Activated CD8-positive, alpha-beta T cell treated with anti-CD3 and anti-CD28 coated beads for 36 hours (primary cell): ENCODE measurements around the gene CAPNS1. TPM values are rescaled to one million over a fixed set of nuclear protein-coding genes. Genes with fewer than 3 reads are reported as not detected.
"Not testable (repeated sequence)": the region's sequence is repeated elsewhere in the genome, so short reads cannot be mapped to it uniquely, and the experiment has no call there.

Source experiments
- ATAC-seq: fragments of 200-7000 bp; cut with Tn5 transposase; one replicate; pipeline ENCODE4 v1.10.0; 2021; ENCODE audit warnings: mild to moderate bottlenecking, moderate library complexity
- CTCF ChIA-PET: fragments of 350-600 bp; sonication (Branson Sonifier 250); formaldehyde crosslinking; loops from one replicate; lab custom pipeline; 2021; ENCODE audit warnings: antibody characterized with exemption; lab: Charles Lee
- POLR2A ChIA-PET: fragments of 350-600 bp; sonication (Branson Sonifier 250); formaldehyde crosslinking; loops from one replicate; lab custom pipeline; 2021; ENCODE audit warnings: antibody characterized with exemption; lab: Charles Lee
- DNase-seq: peaks from one replicate; pipeline ENCODE4 v3.0.0-alpha.2; 2020
- H3K27ac Mint-ChIP-seq: one replicate; pipeline ENCODE4 v1.8.0; 2021; ENCODE audit warnings: mild to moderate bottlenecking, mixed read lengths
- H3K27me3 Mint-ChIP-seq: one replicate; pipeline ENCODE4 v1.8.0; 2021; ENCODE audit warnings: mixed read lengths
- H3K36me3 Mint-ChIP-seq: one replicate; pipeline ENCODE4 v1.8.0; 2021; ENCODE audit warnings: low read depth, mixed read lengths
- H3K4me1 Mint-ChIP-seq: one replicate; pipeline ENCODE4 v1.8.0; 2021; ENCODE audit warnings: low read depth, mixed read lengths
- H3K4me3 Mint-ChIP-seq: one replicate; pipeline ENCODE4 v1.8.0; 2021; ENCODE audit warnings: mild to moderate bottlenecking, moderate library complexity, mixed read lengths
- H3K9me3 Mint-ChIP-seq: one replicate; pipeline ENCODE4 v1.8.0; 2021; ENCODE audit warnings: mixed read lengths
- intact Hi-C: fragments of 100-400 bp; cut with micrococcal nuclease; formaldehyde crosslinking; loops from one replicate; pipeline ENCODE4 v1.10.0; 2022
- total RNA-seq, 2 experiments: library from RNA; stranded (reverse); gene quantifications; one replicate each; pipeline ENCODE4 v1.2.3, GENCODE V29; 2021
- TF ChIP-seq, protein P1 (sequence below): fragments of 200-600 bp; IDR thresholded peaks from one replicate; pipeline ENCODE4 v1.8.0; 2022; ENCODE audit warnings: antibody characterized with exemption, mild to moderate bottlenecking

Gene CAPNS1
- total RNA-seq, 2 experiments from 2014 or later = 250 to 275 TPM

DNA sequence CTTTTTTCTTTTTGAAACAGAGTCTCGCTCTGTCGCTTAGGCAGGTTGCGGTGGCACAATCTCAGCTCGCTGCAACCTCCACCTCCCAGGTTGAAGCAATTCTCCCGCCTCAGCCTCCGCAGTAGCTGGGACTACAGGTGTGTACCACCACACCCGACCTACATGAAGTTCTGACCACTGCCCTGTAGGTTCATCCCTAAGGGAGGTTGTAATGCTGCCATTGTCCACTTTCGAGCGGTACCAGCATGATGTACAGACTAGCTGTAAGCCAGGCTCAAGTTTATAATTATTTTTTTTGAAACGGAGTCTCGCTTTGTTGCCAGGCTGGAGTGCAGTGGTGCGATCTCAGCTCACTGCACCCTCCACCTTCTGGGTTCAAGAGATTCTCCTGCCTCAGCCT is 23.9 kb downstream of the CAPNS1 start:
- Mint-ChIP-seq H3K36me3 (peaks cover 2% of the 10 kb centered on the region), H3K27ac (no peak overlapping the region), H3K4me3 (no peak overlapping the region), H3K27me3 (no peaks in the 10 kb centered on the region), H3K4me1 (no peaks in the 10 kb centered on the region), H3K9me3 (no peaks in the 10 kb centered on the region)
- TF ChIP-seq, protein P1, sequence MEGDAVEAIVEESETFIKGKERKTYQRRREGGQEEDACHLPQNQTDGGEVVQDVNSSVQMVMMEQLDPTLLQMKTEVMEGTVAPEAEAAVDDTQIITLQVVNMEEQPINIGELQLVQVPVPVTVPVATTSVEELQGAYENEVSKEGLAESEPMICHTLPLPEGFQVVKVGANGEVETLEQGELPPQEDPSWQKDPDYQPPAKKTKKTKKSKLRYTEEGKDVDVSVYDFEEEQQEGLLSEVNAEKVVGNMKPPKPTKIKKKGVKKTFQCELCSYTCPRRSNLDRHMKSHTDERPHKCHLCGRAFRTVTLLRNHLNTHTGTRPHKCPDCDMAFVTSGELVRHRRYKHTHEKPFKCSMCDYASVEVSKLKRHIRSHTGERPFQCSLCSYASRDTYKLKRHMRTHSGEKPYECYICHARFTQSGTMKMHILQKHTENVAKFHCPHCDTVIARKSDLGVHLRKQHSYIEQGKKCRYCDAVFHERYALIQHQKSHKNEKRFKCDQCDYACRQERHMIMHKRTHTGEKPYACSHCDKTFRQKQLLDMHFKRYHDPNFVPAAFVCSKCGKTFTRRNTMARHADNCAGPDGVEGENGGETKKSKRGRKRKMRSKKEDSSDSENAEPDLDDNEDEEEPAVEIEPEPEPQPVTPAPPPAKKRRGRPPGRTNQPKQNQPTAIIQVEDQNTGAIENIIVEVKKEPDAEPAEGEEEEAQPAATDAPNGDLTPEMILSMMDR = no peak
- intact Hi-C loops = no loop called here
- ATAC-seq = no peak
- no peak for DNase-seq
- ChIA-PET POLR2A (no interaction called here), CTCF (interaction anchor here (1.0 to 3.3 kb wide), 3 partner anchors 30 to 103 kb away, joined by 3 to 17 read pairs (median 3); no protein-coding TSS in a partner anchor)

DNA sequence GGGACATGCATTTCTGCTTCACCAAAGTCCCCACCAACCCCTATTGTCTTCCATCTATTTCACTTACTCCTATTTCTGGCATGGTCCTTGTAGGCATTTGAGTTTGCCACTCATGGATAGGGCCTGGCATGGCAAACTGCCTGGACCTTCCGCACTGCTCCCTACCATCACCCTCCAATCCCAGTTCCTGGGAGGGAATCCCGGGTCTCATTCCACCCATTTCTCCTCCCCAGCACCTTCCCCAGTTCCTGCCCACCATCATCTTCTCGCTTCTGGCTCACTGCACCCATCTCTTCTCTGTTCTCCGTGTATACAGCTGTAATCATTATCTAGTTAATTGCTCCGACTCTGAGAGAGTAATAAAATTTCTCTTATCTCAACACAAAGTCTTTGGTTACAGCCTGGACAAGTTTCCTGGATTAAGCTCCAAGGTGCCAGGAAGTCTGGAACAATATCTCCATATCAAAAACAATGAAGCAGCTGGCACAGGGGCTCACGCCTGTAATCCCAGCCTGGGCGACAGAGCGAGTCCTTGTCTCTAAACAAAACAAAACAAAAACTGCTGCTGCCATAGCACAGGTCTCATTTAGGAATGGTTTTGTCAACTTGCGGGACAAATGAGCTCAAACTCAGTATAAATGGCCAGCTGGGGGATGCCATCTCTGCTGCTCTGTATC is 29.4 kb downstream of the CAPNS1 start:
- Mint-ChIP-seq H3K4me1 (peaks cover 4% of the 10 kb centered on the region), H3K27ac (no peak overlapping the region), H3K36me3 (no peaks in the 10 kb centered on the region), H3K27me3 (no peaks in the 10 kb centered on the region), H3K4me3 (no peak overlapping the region), H3K9me3 (no peaks in the 10 kb centered on the region)
- ChIA-PET POLR2A (interaction anchor here (0.8 to 1.1 kb wide), 2 partner anchors 40 to 42 kb away, joined by 3 to 4 read pairs; no protein-coding TSS in a partner anchor), CTCF (interaction anchor here (0.8 to 9.5 kb wide), 11 partner anchors 10 to 222 kb away, joined by 3 to 139 read pairs (median 5); partner anchors contain the start of genes COX7A1 and TBCB)
- DNase-seq (no peak), ATAC-seq (no peak)
- intact Hi-C loops = no loop called here
- TF ChIP-seq, protein P1 = no peak

DNA sequence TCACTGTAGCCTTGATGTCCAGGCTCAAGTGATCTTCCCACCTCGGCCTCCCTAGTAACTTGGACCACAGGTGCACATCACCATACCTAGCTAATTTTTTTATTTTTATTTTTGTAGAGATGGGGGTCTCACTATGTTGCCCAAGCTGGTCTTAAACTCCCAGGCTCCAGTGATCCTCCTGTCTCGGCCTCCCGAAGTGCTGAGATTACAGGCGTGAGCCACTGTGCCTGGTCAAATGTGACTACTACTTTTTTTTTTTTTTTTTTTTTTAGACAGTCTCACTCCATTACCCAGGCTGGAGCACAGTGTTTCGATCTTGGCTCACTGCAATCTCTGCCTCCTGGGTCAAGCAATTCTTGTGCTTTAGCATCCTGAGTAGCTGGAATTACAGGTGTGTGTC is 33.0 kb downstream of the CAPNS1 start:
- H3K27me3 Mint-ChIP-seq = no peaks in the 10 kb centered on the region
- ChIA-PET POLR2A (interaction anchor here (1.6 kb wide), 1 partner anchor 48 kb away, joined by 3 read pairs; no protein-coding TSS in a partner anchor), CTCF (interaction anchor here (9.5 kb wide), 1 partner anchor 45 kb away, joined by 139 read pairs; no protein-coding TSS in a partner anchor)
- H3K27ac Mint-ChIP-seq = no peak overlapping the region
- DNase-seq (no peak), ATAC-seq (no peak)
- H3K4me3 Mint-ChIP-seq = no peak overlapping the region
- intact Hi-C loops = no loop called here
- H3K36me3 Mint-ChIP-seq = no peaks in the 10 kb centered on the region
- TF ChIP-seq, protein P1 = no peak
- H3K4me1 Mint-ChIP-seq = peaks cover 4% of the 10 kb centered on the region
- H3K9me3 Mint-ChIP-seq = no peaks in the 10 kb centered on the region

DNA sequence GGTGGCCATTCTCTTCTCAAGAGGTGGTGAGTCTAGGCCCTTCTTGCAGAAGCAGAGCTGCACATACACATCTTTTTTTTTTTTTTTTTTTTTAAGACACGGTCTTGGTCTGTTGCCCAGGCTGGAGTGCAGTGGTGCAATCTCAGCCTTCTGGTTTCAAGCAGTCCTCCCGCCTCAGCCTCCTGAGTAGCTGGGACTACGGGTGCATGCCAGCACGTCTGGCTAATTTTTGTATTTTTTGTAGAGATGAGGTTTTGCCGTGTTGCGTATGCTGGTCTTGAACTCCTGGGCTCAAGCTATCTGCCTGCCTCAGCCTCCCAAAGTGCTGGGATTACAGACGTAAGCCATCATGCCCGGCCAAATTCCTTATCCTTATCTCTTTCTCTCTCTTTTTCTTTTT is 34.0 kb downstream of the CAPNS1 start:
- ATAC-seq, H3K27ac Mint-ChIP-seq, H3K9me3 Mint-ChIP-seq, H3K36me3 Mint-ChIP-seq, H3K4me1 Mint-ChIP-seq, H3K4me3 Mint-ChIP-seq, DNase-seq, intact Hi-C loops, H3K27me3 Mint-ChIP-seq: not testable (repeated sequence)
- ChIA-PET CTCF (interaction anchor here (9.5 kb wide), 1 partner anchor 46 kb away, joined by 139 read pairs; no protein-coding TSS in a partner anchor), POLR2A (interaction anchor here (1.0 to 2.3 kb wide), 3 partner anchors 41 to 49 kb away, joined by 3 to 9 read pairs (median 3); partner anchors contain the start of genes ZNF146 and ZNF565)

DNA sequence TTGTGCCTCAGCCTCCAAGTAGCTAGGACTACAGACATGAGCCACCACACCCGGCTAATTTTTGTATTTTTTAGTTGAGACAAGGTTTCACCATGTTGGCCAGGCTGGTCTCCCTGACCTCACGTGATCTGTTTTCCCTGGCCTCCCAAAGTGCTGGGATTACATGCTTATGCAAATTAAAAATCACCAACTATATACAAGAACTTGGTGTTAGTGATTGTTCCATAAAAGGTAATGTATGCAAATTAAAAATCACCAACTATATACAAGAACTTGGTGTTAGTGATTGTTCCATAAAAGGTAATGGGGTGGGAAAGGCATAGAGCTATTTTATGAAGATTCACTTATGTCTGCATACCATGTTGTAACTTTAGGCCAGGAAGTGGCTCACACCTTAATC is 39.2 kb downstream of the CAPNS1 start:
- intact Hi-C loops, H3K4me1 Mint-ChIP-seq, POLR2A ChIA-PET: not testable (repeated sequence)

More for the DNA sequence above, 39.2 kb downstream of the CAPNS1 start:
- CTCF ChIA-PET = interaction anchor here (0.9 to 3.0 kb wide), 2 partner anchors 10 to 118 kb away, joined by 3 to 15 read pairs; no protein-coding TSS in a partner anchor
- not testable (repeated sequence) for ATAC-seq, H3K27me3 Mint-ChIP-seq, H3K4me3 Mint-ChIP-seq, H3K9me3 Mint-ChIP-seq, H3K36me3 Mint-ChIP-seq, H3K27ac Mint-ChIP-seq, DNase-seq
